Fibroblast of lung (primary cell): ENCODE data around the gene MYH10.

ENCODE experiments used
- CTCF ChIP-seq, 2 donors: IDR thresholded peaks in 1 of 2; conservative IDR thresholded peaks in 1 of 2; 1 replicate in 1 of 2; 2 replicates in 1 of 2; pipeline ENCODE4 v1.5.1; 2011 to 2012; ENCODE audit warnings: low read length in 2 of 2, control low read depth in 1 of 2, inconsistent platforms in 1 of 2, low read depth in 1 of 2, mild to moderate bottlenecking in 1 of 2
- EZH2 ChIP-seq: IDR thresholded peaks from 2 replicates; pipeline ENCODE4 v1.5.1; 2012; ENCODE audit warnings: low read length, control low read depth, mild to moderate bottlenecking; ENCODE audit errors: missing control alignments

GRCh38 chr17:8611619-8612298 is 18.8 kb downstream of the MYH10 start:
- TF ChIP-seq EZH2 (no peak), CTCF (conservative IDR thresholded peaks at IDR 0.05 in 1 of 2, IDR thresholded peaks at IDR 0.05 in 1 of 2; ENCODE audit: low read depth in 1 of 2, low read length in 2 of 2) (peak in 1 of 2 donors; percentile 6)
